CD14-positive monocyte (primary cell): ENCODE measurements around the gene HAND2. TPM values are rescaled to one million over a fixed set of nuclear protein-coding genes. Genes with fewer than 3 reads are reported as not detected.

Source experiments
- DNase-seq, 3 donors: peaks; one replicate each; pipeline ENCODE4 v3.0.0-alpha.2; 2011 to 2022
- H2AFZ ChIP-seq: 2 replicates; pipeline ENCODE4 v1.6.0; 2012; ENCODE audit warnings: mild to moderate bottlenecking, low read depth, low read length, inconsistent platforms; ENCODE audit not compliant: insufficient read depth, poor library complexity, severe bottlenecking
- H3K27ac ChIP-seq, 2 donors: 1 replicate in 1 of 2; 2 replicates in 1 of 2; pipeline ENCODE4 v1.5.1; 2012 to 2013; ENCODE audit warnings: low read length in 2 of 2, control low read depth in 1 of 2, inconsistent platforms in 1 of 2, low read depth in 1 of 2, mild to moderate bottlenecking in 1 of 2
- H3K27me3 ChIP-seq, 2 donors: one replicate each; pipeline versions ENCODE4 v1.6.0 to v1.6.1; 2011 to 2013; ENCODE audit warnings: low read length in 2 of 2; ENCODE audit not compliant: control insufficient read depth in 2 of 2, insufficient read depth in 2 of 2
- H3K36me3 ChIP-seq, 2 donors: replicated peaks in 1 of 2; 1 replicate in 1 of 2; 2 replicates in 1 of 2; pipeline versions ENCODE4 v1.5.1 to v1.6.1; 2012 to 2013; ENCODE audit warnings: low read length in 2 of 2, control low read depth in 1 of 2, inconsistent platforms in 1 of 2, mild to moderate bottlenecking in 1 of 2; ENCODE audit not compliant: insufficient read depth in 2 of 2, control insufficient read depth in 1 of 2
- H3K4me1 ChIP-seq, 2 donors: 1 replicate in 1 of 2; 2 replicates in 1 of 2; pipeline versions ENCODE4 v1.5.1 to v1.6.1; 2012 to 2013; ENCODE audit warnings: low read length in 2 of 2, control low read depth in 1 of 2, inconsistent platforms in 1 of 2, mild to moderate bottlenecking in 1 of 2, moderate library complexity in 1 of 2; ENCODE audit not compliant: insufficient read depth in 2 of 2, control insufficient read depth in 1 of 2
- H3K4me2 ChIP-seq: replicated peaks from 2 replicates; pipeline ENCODE3; 2012; ENCODE audit warnings: low read length, moderate library complexity, mild to moderate bottlenecking; ENCODE audit not compliant: poor library complexity, severe bottlenecking; ENCODE audit errors: extremely low read depth
- H3K4me3 ChIP-seq, 3 experiments: fragments of 200-600 bp in 1 of 3; sonication (generic) in 1 of 3; replicated peaks in 1 of 3; 1 replicate in 2 of 3; 2 replicates in 1 of 3; pipeline ENCODE4 v1.5.1; 2011 to 2013; ENCODE audit warnings: low read length in 3 of 3, mild to moderate bottlenecking in 3 of 3, control low read depth in 2 of 3, low read depth in 2 of 3, inconsistent platforms in 1 of 3, moderate library complexity in 1 of 3
- H3K79me2 ChIP-seq: 2 replicates; pipeline ENCODE4 v1.6.0; 2012; ENCODE audit warnings: mild to moderate bottlenecking, control low read depth, inconsistent platforms, low read length, moderate library complexity; ENCODE audit not compliant: insufficient read depth
- H3K9ac ChIP-seq: 2 replicates; pipeline ENCODE4 v1.6.0; 2017; ENCODE audit warnings: low read length, mild to moderate bottlenecking; ENCODE audit not compliant: insufficient read depth, poor library complexity, severe bottlenecking
- H3K9me3 ChIP-seq, 2 donors: replicated peaks in 1 of 2; 1 replicate in 1 of 2; 2 replicates in 1 of 2; pipeline versions ENCODE4 v1.5.1 to v1.6.1; 2012 to 2013; ENCODE audit warnings: low read length in 2 of 2, control low read depth in 1 of 2; ENCODE audit not compliant: control insufficient read depth in 1 of 2, insufficient read depth in 1 of 2
- H4K20me1 ChIP-seq: 2 replicates; pipeline ENCODE4 v1.6.0; 2012; ENCODE audit warnings: mild to moderate bottlenecking, low read length, control low read depth, moderate library complexity; ENCODE audit not compliant: insufficient read depth
- H3K27ac Mint-ChIP-seq, 7 donors: one replicate each; pipeline ENCODE4 v1.8.0; 2020; ENCODE audit warnings: mild to moderate bottlenecking in 7 of 7, mixed read lengths in 7 of 7, moderate library complexity in 6 of 7, inconsistent platforms in 2 of 7
- H3K27me3 Mint-ChIP-seq, 3 donors: one replicate each; pipeline ENCODE4 v1.8.0; 2021 to 2022; ENCODE audit warnings: low read depth in 3 of 3, mild to moderate bottlenecking in 3 of 3, mixed read lengths in 3 of 3, moderate library complexity in 3 of 3, inconsistent platforms in 1 of 3
- H3K36me3 Mint-ChIP-seq, 2 donors: one replicate each; pipeline ENCODE4 v1.8.0; 2020; ENCODE audit warnings: mixed read lengths in 2 of 2, inconsistent platforms in 1 of 2, mild to moderate bottlenecking in 1 of 2
- H3K4me1 Mint-ChIP-seq: one replicate; pipeline ENCODE4 v1.8.0; 2020; ENCODE audit warnings: mild to moderate bottlenecking, mixed read lengths
- H3K4me3 Mint-ChIP-seq, 2 donors: one replicate each; pipeline ENCODE4 v1.8.0; 2020; ENCODE audit warnings: mild to moderate bottlenecking in 2 of 2, mixed read lengths in 2 of 2, moderate library complexity in 1 of 2
- H3K9me3 Mint-ChIP-seq, 7 donors: one replicate each; pipeline ENCODE4 v1.8.0; 2020 to 2022; ENCODE audit warnings: mixed read lengths in 7 of 7, mild to moderate bottlenecking in 6 of 7, moderate library complexity in 6 of 7, inconsistent platforms in 2 of 7
- WGBS: methylation state at CpG from one replicate; pipeline ENCODE4 v1.1.5; 2013; ENCODE audit warnings: missing lambda C conversion rate; ENCODE audit not compliant: insufficient coverage; 5-methylcytosine and 5-hydroxymethylcytosine counted together
- intact Hi-C, 2 donors: fragments of 100-400 bp; cut with micrococcal nuclease; formaldehyde crosslinking; loops; one replicate each; pipeline versions ENCODE4 v1.15.0 to v1.15.1; 2023
- polyA plus RNA-seq, 3 donors: library from polyadenylated mRNA; depleted of rRNA in 1 of 3; unstranded in 2 of 3; stranded (reverse) in 1 of 3; fragments of 300-500 nt in 2 of 3; fragments of >200 nt in 1 of 3; fragmentation: Illumina TruSeq in 2 of 3; gene quantifications; 1 replicate in 2 of 3; 2 replicates in 1 of 3; pipeline ENCODE4 v1.2.3, GENCODE V29; 2012 to 2021
- TF ChIP-seq, protein P1 (sequence below): fragments of 200-600 bp; IDR thresholded peaks from one replicate; pipeline ENCODE4 v1.8.0; 2022; ENCODE audit warnings: antibody characterized with exemption, mild to moderate bottlenecking

HAND2 gene
- polyA plus RNA-seq, 3 donors = not detected

DNA sequence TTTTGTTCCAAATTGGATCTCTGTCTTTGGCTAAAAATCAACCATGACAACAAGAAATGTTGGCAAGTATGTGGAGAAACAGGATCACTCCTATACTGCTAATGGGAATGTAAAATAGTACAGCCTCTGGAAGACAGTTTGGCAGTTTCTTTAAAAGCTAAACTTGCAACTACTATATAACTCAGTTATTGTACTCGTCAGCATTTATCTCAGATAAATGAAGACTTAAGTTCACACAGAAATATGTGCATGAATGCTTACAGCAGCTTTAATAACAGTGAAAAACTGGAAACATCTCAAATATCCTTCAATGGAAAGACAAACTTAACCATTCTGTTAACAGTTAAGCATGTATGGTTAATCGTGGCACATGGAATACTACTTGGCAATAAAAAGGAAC, 15.4 kb upstream of the HAND2 start:
- Histone ChIP-seq H3K9ac (no peak overlapping the region), H3K4me3 (no peak overlapping the region), H3K4me1 (peaks cover 12 to 21% of the 10 kb centered on the region in 2 donors), H3K36me3 (no peaks in the 10 kb centered on the region), H4K20me1 (no peaks in the 10 kb centered on the region), H3K79me2 (no peaks in the 10 kb centered on the region), H3K9me3 (no peaks in the 10 kb centered on the region), H3K27me3 (peaks cover 73 to 85% of the 10 kb centered on the region in 2 donors), H3K27ac (no peak overlapping the region), H2AFZ (no peak overlapping the region), H3K4me2 (no peak overlapping the region)
- H3K4me3 Mint-ChIP-seq = peak overlapping the region in 1 of 2 donors; percentile 77
- WGBS = 60% methylated on average over 1 of the region's 2 CpGs
- H3K27ac Mint-ChIP-seq = no peak overlapping the region
- peaks cover 28% of the 10 kb centered on the region for H3K4me1 Mint-ChIP-seq
- peaks cover 65 to 75% (median 71%) of the 10 kb centered on the region in 3 donors for H3K27me3 Mint-ChIP-seq
- TF ChIP-seq, protein P1, sequence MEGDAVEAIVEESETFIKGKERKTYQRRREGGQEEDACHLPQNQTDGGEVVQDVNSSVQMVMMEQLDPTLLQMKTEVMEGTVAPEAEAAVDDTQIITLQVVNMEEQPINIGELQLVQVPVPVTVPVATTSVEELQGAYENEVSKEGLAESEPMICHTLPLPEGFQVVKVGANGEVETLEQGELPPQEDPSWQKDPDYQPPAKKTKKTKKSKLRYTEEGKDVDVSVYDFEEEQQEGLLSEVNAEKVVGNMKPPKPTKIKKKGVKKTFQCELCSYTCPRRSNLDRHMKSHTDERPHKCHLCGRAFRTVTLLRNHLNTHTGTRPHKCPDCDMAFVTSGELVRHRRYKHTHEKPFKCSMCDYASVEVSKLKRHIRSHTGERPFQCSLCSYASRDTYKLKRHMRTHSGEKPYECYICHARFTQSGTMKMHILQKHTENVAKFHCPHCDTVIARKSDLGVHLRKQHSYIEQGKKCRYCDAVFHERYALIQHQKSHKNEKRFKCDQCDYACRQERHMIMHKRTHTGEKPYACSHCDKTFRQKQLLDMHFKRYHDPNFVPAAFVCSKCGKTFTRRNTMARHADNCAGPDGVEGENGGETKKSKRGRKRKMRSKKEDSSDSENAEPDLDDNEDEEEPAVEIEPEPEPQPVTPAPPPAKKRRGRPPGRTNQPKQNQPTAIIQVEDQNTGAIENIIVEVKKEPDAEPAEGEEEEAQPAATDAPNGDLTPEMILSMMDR = no peak
- no peaks in the 10 kb centered on the region for H3K36me3 Mint-ChIP-seq
- DNase-seq = no peak
- H3K9me3 Mint-ChIP-seq = peaks cover 0 to 10% (median 3%) of the 10 kb centered on the region in 7 donors
- intact Hi-C loops = no loop called here

DNA sequence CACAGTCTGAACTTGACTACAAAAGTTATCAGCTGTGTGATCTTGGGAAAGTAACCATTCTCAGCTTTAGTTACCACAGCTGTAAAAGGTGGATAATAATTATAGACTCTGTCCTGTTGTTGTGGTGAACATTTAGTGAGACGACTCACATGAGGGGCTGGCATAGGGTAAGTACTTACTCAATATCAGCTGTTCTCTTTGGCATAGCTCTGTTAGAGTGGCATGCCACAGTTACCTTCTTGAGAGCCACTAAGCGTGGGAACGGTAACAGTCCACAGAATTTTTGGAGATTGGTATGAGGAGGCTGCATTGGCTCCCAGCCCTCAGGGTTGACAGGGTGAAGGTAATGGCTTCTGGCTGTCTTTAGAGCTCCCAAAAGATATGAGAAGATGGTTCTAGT, 13.2 kb upstream of the HAND2 start:
- no peaks in the 10 kb centered on the region for H3K79me2 ChIP-seq
- DNase-seq = no peak
- Mint-ChIP-seq H3K27ac (no peak overlapping the region), H3K4me1 (peaks cover 35% of the 10 kb centered on the region), H3K36me3 (peaks cover 0 to 4% of the 10 kb centered on the region in 2 donors), H3K4me3 (peak overlapping the region in 1 of 2 donors; percentile 70), H3K27me3 (peaks cover 76 to 82% (median 79%) of the 10 kb centered on the region in 3 donors), H3K9me3 (peaks cover 0 to 7% (median 4%) of the 10 kb centered on the region in 7 donors)
- peaks cover 23 to 26% of the 10 kb centered on the region in 2 donors for H3K4me1 ChIP-seq
- WGBS = 84% methylated on average over 2 of the region's 3 CpGs
- H3K9me3 ChIP-seq = no peaks in the 10 kb centered on the region
- no peaks in the 10 kb centered on the region for H3K36me3 ChIP-seq
- H3K27me3 ChIP-seq = peaks cover 74 to 86% of the 10 kb centered on the region in 2 donors
- intact Hi-C loops = no loop called here
- no peak overlapping the region for H2AFZ ChIP-seq
- H3K27ac ChIP-seq = no peak overlapping the region
- no peak overlapping the region for H3K4me2 ChIP-seq
- no peaks in the 10 kb centered on the region for H4K20me1 ChIP-seq
- H3K4me3 ChIP-seq = no peak overlapping the region
- no peak overlapping the region for H3K9ac ChIP-seq
- TF ChIP-seq, protein P1 = no peak
